BE2C (cell line): Measurements from ENCODE around the gene EML6.

Source experiments
- DNase-seq: peaks from one replicate; pipeline ENCODE4 v3.0.0-alpha.2; 2020
- H3K27me3 ChIP-seq: fragments of 250-450 bp; sonication (Bioruptor Pico); 2 replicates; pipeline ENCODE4 v1.5.1; 2020; ENCODE audit warnings: mild to moderate bottlenecking
- H3K36me3 ChIP-seq: fragments of 250-450 bp; sonication (Bioruptor Pico); 2 replicates; pipeline ENCODE4 v1.5.1; 2020; ENCODE audit warnings: mild to moderate bottlenecking
- H3K4me1 ChIP-seq: fragments of 250-450 bp; sonication (Bioruptor Pico); 2 replicates; pipeline ENCODE4 v1.5.1; 2020
- H3K4me3 ChIP-seq: 2 replicates; pipeline ENCODE4 v1.5.1; 2011; ENCODE audit warnings: low read depth, low read length
- H3K9me3 ChIP-seq: fragments of 250-450 bp; sonication (Bioruptor Pico); 2 replicates; pipeline ENCODE4 v1.5.1; 2020
- CTCF ChIP-seq: IDR thresholded peaks from 2 replicates; pipeline ENCODE4 v1.5.1; 2012; ENCODE audit warnings: mild to moderate bottlenecking, low read depth, low read length

The EML6 gene

GRCh38 chr2:54885891-54886290 lies 162.4 kb downstream of the EML6 start:
- H3K36me3 ChIP-seq: no peaks in the 10 kb centered on the region
- DNase-seq: no peak
- H3K4me1 ChIP-seq: no peaks in the 10 kb centered on the region
- H3K4me3 ChIP-seq: no peak overlapping the region
- H3K27me3 ChIP-seq: no peaks in the 10 kb centered on the region
- no peak for TF ChIP-seq CTCF
- H3K9me3 ChIP-seq: no peaks in the 10 kb centered on the region

- no peak overlapping the region for H3K4me3 ChIP-seq
- DNase-seq: no peak
Measured at GRCh38 chr2:54887850-54888545, 164.5 kb downstream of the EML6 start.

GRCh38 chr2:54889053-54889452 lies 165.6 kb downstream of the EML6 start:
- peaks cover 3% of the 10 kb centered on the region; the same call in 1 of the 2 replicates for H3K36me3 ChIP-seq
- DNase-seq: no peak
- H3K4me1 ChIP-seq: no peaks in the 10 kb centered on the region
- H3K4me3 ChIP-seq: no peak overlapping the region
- TF ChIP-seq CTCF: no peak
- no peaks in the 10 kb centered on the region for H3K27me3 ChIP-seq
- H3K9me3 ChIP-seq: no peaks in the 10 kb centered on the region

More at GRCh38 chr2:54887850-54888545, 164.5 kb downstream of the EML6 start:
- Histone ChIP-seq H3K36me3 (peaks cover under 1% of the 10 kb centered on the region; the same call in 1 of the 2 replicates), H3K9me3 (no peaks in the 10 kb centered on the region), H3K27me3 (no peaks in the 10 kb centered on the region), H3K4me1 (no peaks in the 10 kb centered on the region)
- TF ChIP-seq CTCF: no peak

- TF ChIP-seq CTCF: no peak
- no peaks in the 10 kb centered on the region for H3K27me3 ChIP-seq
- no peak overlapping the region for H3K4me3 ChIP-seq
- no peak for DNase-seq
- no peaks in the 10 kb centered on the region for H3K4me1 ChIP-seq
- H3K9me3 ChIP-seq: no peaks in the 10 kb centered on the region
- H3K36me3 ChIP-seq: peaks cover 16% of the 10 kb centered on the region
Measured at GRCh38 chr2:54891909-54892308, 168.4 kb downstream of the EML6 start.

GRCh38 chr2:54894467-54894866 lies 171.0 kb downstream of the EML6 start:
- no peaks in the 10 kb centered on the region for H3K9me3 ChIP-seq
- no peak overlapping the region for H3K4me3 ChIP-seq
- no peaks in the 10 kb centered on the region for H3K27me3 ChIP-seq
- no peak for TF ChIP-seq CTCF
- no peak for DNase-seq
- H3K4me1 ChIP-seq: no peaks in the 10 kb centered on the region
- peaks cover 16% of the 10 kb centered on the region for H3K36me3 ChIP-seq

- DNase-seq: no peak
- TF ChIP-seq CTCF: no peak
- Histone ChIP-seq H3K9me3 (no peaks in the 10 kb centered on the region), H3K4me3 (no peak overlapping the region), H3K36me3 (peaks cover 16% of the 10 kb centered on the region), H3K27me3 (no peaks in the 10 kb centered on the region), H3K4me1 (no peaks in the 10 kb centered on the region)
Measured at GRCh38 chr2:54895730-54896129, 172.3 kb downstream of the EML6 start.
